ENCODE results near the gene PHTF1.

DNA sequence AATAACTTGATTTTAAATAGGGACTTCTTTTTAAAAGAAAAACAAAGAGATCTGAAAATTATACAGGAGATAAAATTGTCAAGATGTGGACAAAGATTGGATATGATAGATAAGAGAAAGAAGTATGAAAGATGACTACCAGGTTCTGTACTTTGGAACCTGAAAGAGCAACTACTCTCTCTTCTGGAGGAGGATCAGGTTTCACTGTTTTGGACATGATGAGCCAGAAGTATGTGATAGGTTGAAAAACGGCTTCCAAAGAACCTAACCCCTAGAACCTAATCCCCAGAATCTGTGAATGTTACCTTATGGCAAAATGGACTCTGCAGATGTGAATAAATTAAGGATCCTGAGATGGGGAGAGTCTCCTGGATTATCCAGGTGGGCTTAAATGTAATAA is 26.8 kb upstream of the PHTF1 start:
- TF ChIP-seq FOXK2 (IDR thresholded peaks at IDR 0.05): no peak
- TF ChIP-seq FOXA1 (IDR thresholded peaks at IDR 0.05): no peak
- TF ChIP-seq BHLHE40 (IDR thresholded peaks at IDR 0.05; ENCODE audit: borderline replicate concordance): no peak
- no peak for TF ChIP-seq L3MBTL2 (conservative IDR thresholded peaks at IDR 0.05)
- TF ChIP-seq FOXM1 (IDR thresholded peaks at IDR 0.05; ENCODE audit: borderline replicate concordance): no peak
- no peak for TF ChIP-seq HDGF (IDR thresholded peaks at IDR 0.05; ENCODE audit: borderline replicate concordance)
- no peak for TF ChIP-seq ARNT (IDR thresholded peaks at IDR 0.05)
- no peak for TF ChIP-seq SP1 (IDR thresholded peaks at IDR 0.05)
- TF ChIP-seq LEF1 (IDR thresholded peaks at IDR 0.05; ENCODE audit: borderline replicate concordance): no peak
- no peak for TF ChIP-seq TARDBP (IDR thresholded peaks at IDR 0.05)
- no peak for TF ChIP-seq ZNF384 (IDR thresholded peaks at IDR 0.05)
- no peak for TF ChIP-seq SUZ12 (IDR thresholded peaks at IDR 0.05)
- TF ChIP-seq PKNOX1 (IDR thresholded peaks at IDR 0.05): no peak

Data from HEK293T (cell line).